Measurements from ENCODE around the gene PPP1R36. TPM values are rescaled to one million over a fixed set of nuclear protein-coding genes. Genes with fewer than 3 reads are reported as not detected.

Gene PPP1R36
- total RNA-seq, 1 experiment from 2014 or later: not detected

- Histone ChIP-seq H4K20me1 (ENCODE audit: insufficient read depth) (peaks cover 33% of the 10 kb centered on the region), H3K9me3 (ENCODE audit: insufficient read depth, low read depth) (no peaks in the 10 kb centered on the region), H3K4me1 (replicated peaks; ENCODE audit: insufficient read depth) (peaks cover 63% of the 10 kb centered on the region), H3K27ac (peak overlapping the region; percentile 93), H2AFZ (peak overlapping the region; percentile 93), H3K4me3 (peak overlapping the region; percentile 61), H3K79me2 (ENCODE audit: low read depth) (peaks cover 85% of the 10 kb centered on the region), H3K4me2 (peak overlapping the region; percentile 82), H3K9me2 (ENCODE audit: insufficient read depth) (no peaks in the 10 kb centered on the region), H3K36me3 (ENCODE audit: low read depth) (0 out of 2 replicates have a peak, but pooled peaks cover 8% of the 10 kb centered on the region), H3K27me3 (ENCODE audit: insufficient read depth, low read depth) (no peaks in the 10 kb centered on the region), H3F3A (ENCODE audit: insufficient read depth, low read depth) (peaks cover 52% of the 10 kb centered on the region)
- ChIA-PET POLR2A (ENCODE audit: unreplicated experiment) (interaction anchor here (0.6 to 1.0 kb wide), 5 partner anchors 30 to 215 kb away, joined by 3 to 9 read pairs (median 5); partner anchors contain the start of gene HSPA2), CTCF (interaction anchor here (0.6 to 0.7 kb wide), 2 partner anchors 318 to 653 kb away, joined by 3 read pairs; no protein-coding TSS in a partner anchor)
- DNase-seq: peak; percentile 77 to 85
- intact Hi-C loops (cut with micrococcal nuclease; ENCODE audit: unreplicated experiment): loop anchor here (2.0 to 10.0 kb wide), 4 partner anchors 200 to 467 kb away; partner anchors contain the start of genes CHURC1, PLEKHG3 and RAB15
- TF ChIP-seq EZH2 (IDR thresholded peaks at IDR 0.05; ENCODE audit: low read depth): no peak
- no peak for TF ChIP-seq CTCF (conservative IDR thresholded peaks at IDR 0.05)
- BruUV-seq (replicated peaks): TSS peak; percentile 44
Measured at GRCh38 chr14:64504897-64505794, 44.6 kb upstream of the PPP1R36 start.

GRCh38 chr14:64506721-64507120 is 43.0 kb upstream of the PPP1R36 start:
- H3K4me3 ChIP-seq: peak overlapping the region; percentile 61; the same call in 1 of the 2 replicates
- H4K20me1 ChIP-seq (ENCODE audit: insufficient read depth): peaks cover 42% of the 10 kb centered on the region
- H3K36me3 ChIP-seq (ENCODE audit: low read depth): 0 out of 2 replicates have a peak, but pooled peaks cover 8% of the 10 kb centered on the region
- intact Hi-C loops (cut with micrococcal nuclease; ENCODE audit: unreplicated experiment): loop anchor here (10.0 kb wide), 2 partner anchors 198 to 408 kb away; partner anchors contain the start of genes CHURC1 and PLEKHG3
- H3K4me1 ChIP-seq (replicated peaks; ENCODE audit: insufficient read depth): peaks cover 57% of the 10 kb centered on the region
- H3K27me3 ChIP-seq (ENCODE audit: insufficient read depth, low read depth): no peaks in the 10 kb centered on the region
- ChIA-PET POLR2A (ENCODE audit: unreplicated experiment) (interaction anchor here (0.5 to 0.7 kb wide), 2 partner anchors 86 to 805 kb away, joined by 3 to 4 read pairs; no protein-coding TSS in a partner anchor), CTCF (no interaction called here)
- peaks cover 85% of the 10 kb centered on the region for H3K79me2 ChIP-seq (ENCODE audit: low read depth)
- BruUV-seq (replicated peaks): no TSS peak
- H2AFZ ChIP-seq: no peak overlapping the region
- no peak for TF ChIP-seq CTCF (conservative IDR thresholded peaks at IDR 0.05)
- TF ChIP-seq EZH2 (IDR thresholded peaks at IDR 0.05; ENCODE audit: low read depth): no peak
- no peaks in the 10 kb centered on the region for H3K9me3 ChIP-seq (ENCODE audit: insufficient read depth, low read depth)
- H3K4me2 ChIP-seq: peak overlapping the region; percentile 82
- peaks cover 46% of the 10 kb centered on the region for H3F3A ChIP-seq (ENCODE audit: insufficient read depth, low read depth)
- H3K9me2 ChIP-seq (ENCODE audit: insufficient read depth): no peaks in the 10 kb centered on the region
- no peak for DNase-seq
- peak overlapping the region; percentile 32 for H3K27ac ChIP-seq

GRCh38 chr14:64507376-64508156 is 42.2 kb upstream of the PPP1R36 start:
- CTCF ChIA-PET: no interaction called here
- H3K27me3 ChIP-seq (ENCODE audit: insufficient read depth, low read depth): no peaks in the 10 kb centered on the region
- no peaks in the 10 kb centered on the region for H3K9me2 ChIP-seq (ENCODE audit: insufficient read depth)
- H3K9me3 ChIP-seq (ENCODE audit: insufficient read depth, low read depth): no peaks in the 10 kb centered on the region
- intact Hi-C loops (cut with micrococcal nuclease; ENCODE audit: unreplicated experiment): loop anchor here (10.0 kb wide), 2 partner anchors 197 to 407 kb away; partner anchors contain the start of genes CHURC1 and PLEKHG3
- peaks cover 38% of the 10 kb centered on the region; the same call in 1 of the 2 replicates for H3F3A ChIP-seq (ENCODE audit: insufficient read depth, low read depth)
- H3K4me2 ChIP-seq: peak overlapping the region; percentile 82
- peaks cover 85% of the 10 kb centered on the region for H3K79me2 ChIP-seq (ENCODE audit: low read depth)
- H4K20me1 ChIP-seq (ENCODE audit: insufficient read depth): peaks cover 43% of the 10 kb centered on the region
- POLR2A ChIA-PET (ENCODE audit: unreplicated experiment): interaction anchor here (0.5 to 0.7 kb wide), 2 partner anchors 65 to 87 kb away, joined by 3 to 5 read pairs; no protein-coding TSS in a partner anchor
- H3K27ac ChIP-seq: peak overlapping the region; percentile 32
- H3K4me1 ChIP-seq (replicated peaks; ENCODE audit: insufficient read depth): peaks cover 49% of the 10 kb centered on the region
- H3K4me3 ChIP-seq: peak overlapping the region; percentile 61; the same call in 1 of the 2 replicates
- BruUV-seq (replicated peaks): no TSS peak
- H2AFZ ChIP-seq: no peak overlapping the region
- H3K36me3 ChIP-seq (ENCODE audit: low read depth): 0 out of 2 replicates have a peak, but pooled peaks cover 8% of the 10 kb centered on the region
- DNase-seq: peak in 1 of 2 experiments; percentile 67
- TF ChIP-seq EZH2 (IDR thresholded peaks at IDR 0.05; ENCODE audit: low read depth): no peak
- TF ChIP-seq CTCF (conservative IDR thresholded peaks at IDR 0.05): no peak

All from PC-9 (cell line).